ENCODE measurements around the gene EPS8L1. TPM values are rescaled to one million over a fixed set of nuclear protein-coding genes. Genes with fewer than 3 reads are reported as not detected.

EPS8L1 gene
- total RNA-seq, 1 donor from 2014 or later: 7.5 TPM

- DNase-seq (ENCODE audit: low read depth, low spot score): no peak
These were observed 4.7 kb downstream of the EPS8L1 start for GRCh38 chr19:55080121-55080967.

DNA sequence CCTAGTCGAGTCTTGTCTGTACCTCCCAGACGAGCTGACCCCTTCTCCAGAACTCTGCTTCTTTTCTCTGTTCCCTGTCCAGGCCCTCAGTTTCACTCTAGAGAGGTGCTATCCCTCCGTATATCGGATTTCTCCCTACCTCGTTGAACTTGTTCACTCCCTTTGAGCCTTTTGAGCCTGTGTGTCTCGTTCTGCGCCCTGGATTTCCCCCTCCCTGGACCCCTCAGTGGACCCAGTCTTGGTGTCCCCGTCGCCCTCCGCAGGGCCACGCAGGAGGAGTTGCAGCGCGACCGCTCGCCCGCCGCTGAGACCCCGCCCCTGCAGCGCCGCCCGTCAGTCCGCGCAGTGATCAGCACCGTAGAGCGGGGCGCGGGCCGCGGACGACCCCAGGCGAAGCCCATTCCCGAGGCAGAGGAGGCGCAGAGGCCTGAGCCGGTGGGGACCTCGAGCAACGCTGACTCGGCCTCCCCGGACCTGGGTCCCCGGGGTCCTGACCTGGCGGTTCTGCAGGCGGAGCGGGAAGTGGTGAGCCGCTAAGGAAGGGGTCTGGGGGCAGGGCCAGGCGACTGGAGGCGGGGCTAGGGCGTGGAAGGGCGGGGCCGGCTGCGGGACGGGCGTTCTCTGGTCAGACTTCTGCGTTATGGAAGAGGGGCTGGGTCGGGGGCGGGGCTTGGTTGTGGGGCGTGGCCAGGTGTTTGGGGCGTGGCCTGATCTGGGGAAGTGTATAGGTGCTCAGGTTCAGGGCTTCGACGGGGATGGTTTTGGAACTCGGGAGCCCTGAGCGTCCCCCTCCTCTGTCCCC is 5.5 kb downstream of the EPS8L1 start:
- no peak for DNase-seq (ENCODE audit: low read depth, low spot score)

- DNase-seq (ENCODE audit: low read depth, low spot score): no peak
These were observed 6.0 kb downstream of the EPS8L1 start for GRCh38 chr19:55081770-55082019.

- no peak for DNase-seq (ENCODE audit: low read depth, low spot score)
These were observed 6.6 kb downstream of the EPS8L1 start for GRCh38 chr19:55082020-55082851.

DNA sequence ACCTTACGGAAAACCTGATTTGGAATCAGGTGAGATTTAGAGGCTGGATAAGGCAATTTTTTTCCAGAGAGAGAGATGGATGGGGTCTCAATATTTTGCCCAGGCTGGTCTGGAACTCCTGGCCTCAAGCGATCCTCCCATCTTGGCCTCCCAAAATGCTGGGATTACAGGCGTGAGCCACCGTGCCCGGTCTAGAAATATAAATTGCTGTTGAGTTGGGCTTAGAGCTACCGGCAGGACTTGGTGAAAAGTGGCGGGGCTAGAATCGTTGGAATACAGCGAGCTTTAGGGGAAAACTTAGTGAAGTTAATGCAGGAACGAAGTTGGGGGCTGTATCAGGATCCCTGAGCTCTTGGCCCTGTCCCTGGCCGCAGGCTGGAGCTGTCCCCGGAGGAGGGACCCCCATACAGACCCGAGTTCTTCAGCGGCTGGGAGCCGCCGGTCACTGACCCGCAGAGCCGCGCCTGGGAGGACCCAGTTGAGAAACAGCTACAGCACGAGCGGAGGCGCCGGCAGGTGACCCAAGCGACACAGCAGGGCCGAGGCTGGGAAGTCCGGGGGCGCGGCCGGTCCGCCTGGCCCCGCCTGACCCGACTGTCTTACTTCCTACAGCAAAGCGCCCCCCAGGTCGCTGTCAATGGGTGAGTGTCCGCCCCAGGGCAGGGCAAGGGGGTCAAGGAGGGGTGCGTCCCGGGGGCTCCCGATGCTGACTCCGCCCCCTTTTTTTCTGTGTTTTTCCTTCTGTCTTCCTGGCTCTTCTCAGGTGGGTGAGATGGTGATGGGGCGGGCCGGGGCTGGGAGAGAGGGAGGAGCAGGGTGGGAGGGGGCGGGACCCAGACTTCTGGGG is 7.6 kb downstream of the EPS8L1 start:
- DNase-seq (ENCODE audit: low read depth, low spot score): no peak

DNA sequence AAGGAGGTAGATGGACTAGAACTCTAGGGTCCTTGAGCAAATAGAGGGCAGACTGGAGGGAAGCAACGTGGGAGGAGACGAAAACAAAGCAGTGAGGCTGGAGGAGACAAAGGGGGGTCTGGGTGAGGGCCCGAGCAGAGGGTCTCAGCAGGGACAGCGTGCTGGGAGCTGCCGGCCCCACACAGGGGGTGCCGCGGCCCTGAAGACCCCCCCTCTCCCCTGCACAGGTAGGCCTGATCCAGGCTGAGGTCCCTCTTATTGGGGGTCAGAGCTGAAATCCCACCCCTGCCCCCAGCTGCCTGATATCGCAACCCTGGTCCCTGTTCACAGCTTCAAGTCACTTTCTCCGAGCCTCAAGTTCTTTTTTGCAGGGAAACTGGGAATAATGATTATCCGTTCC is 8.7 kb downstream of the EPS8L1 start:
- DNase-seq (ENCODE audit: low read depth, low spot score): no peak

DNA sequence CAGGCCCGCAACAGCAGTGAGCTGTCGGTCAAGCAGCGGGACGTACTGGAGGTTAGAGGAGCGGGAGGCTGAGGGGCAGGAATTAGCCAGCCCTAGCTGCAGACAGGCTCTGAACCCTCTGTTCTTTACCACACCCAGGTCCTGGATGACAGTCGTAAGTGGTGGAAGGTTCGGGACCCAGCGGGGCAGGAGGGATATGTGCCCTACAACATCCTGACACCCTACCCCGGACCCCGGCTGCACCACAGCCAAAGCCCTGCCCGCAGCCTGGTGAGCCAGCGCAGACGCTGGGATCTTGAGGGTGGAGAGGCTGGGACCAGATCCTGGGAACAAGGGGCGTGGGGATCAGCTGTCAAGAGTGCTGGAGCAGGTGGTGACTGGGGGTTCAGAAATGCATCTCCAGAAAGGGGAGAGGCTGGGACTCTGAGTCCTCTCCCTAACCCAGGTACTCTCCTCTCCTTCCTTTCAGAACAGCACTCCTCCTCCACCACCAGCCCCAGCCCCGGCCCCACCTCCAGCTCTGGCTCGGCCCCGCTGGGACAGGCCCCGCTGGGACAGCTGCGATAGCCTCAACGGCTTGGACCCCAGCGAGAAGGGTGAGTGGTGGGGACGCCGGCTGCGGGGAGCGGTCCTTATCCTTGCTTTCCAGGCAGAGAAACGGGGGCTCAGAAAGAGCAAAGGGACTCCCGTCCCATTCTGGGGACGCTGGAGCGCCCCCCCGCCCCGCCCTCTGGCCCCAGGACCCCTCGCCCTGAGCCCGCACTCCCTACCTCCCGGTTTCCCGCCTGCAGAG is 10.4 kb downstream of the EPS8L1 start:
- no peak for DNase-seq (ENCODE audit: low read depth, low spot score)

GRCh38 chr19:55086730-55087541 is 11.3 kb downstream of the EPS8L1 start:
- peak; percentile 85 for DNase-seq (ENCODE audit: low read depth, low spot score)

- DNase-seq (ENCODE audit: low read depth, low spot score): no peak
These were observed 11.9 kb downstream of the EPS8L1 start for GRCh38 chr19:55087542-55087901.

- no peak for DNase-seq (ENCODE audit: low read depth, low spot score)
These were observed 12.4 kb downstream of the EPS8L1 start for GRCh38 chr19:55088021-55088451.

DNA sequence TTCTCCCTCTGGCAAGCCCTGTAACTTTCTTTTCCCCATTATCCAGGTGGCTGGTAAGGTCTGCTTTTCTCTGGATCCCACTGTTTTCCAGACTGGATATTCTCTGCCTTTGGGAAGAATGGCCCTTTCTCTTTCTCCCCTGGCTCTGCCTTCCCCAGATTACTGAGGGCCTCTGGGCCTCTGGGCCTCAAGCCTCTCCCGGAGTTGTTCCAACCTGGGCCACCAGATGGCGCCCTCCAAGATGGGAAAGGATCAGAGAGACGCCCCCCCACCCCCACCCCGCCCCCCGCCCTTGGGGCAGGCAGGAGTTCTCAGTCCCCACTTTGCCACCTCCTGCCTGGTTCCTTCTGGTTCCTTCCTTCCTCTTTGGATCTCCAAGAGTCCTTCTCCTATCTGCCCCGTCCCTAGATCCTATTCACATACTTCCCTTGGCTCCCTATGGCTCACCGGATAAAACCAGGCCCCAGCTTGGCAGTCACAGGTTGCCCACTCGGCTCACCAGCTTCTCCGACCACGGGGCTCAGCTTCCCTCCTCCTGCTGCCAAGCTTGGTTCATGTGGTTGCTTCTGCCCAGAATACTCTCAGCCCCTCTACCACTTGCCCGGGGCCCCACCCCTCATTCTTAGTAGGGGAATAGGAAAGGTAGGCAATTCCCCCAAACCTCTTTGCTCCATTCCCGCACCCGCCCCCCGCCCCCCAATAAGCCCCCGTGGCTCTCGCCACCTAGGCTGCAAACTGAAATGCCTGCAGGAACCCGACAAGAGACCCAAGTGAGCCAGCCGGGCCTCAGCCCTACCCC is 13.1 kb downstream of the EPS8L1 start:
- DNase-seq (ENCODE audit: low read depth, low spot score): no peak

DNA sequence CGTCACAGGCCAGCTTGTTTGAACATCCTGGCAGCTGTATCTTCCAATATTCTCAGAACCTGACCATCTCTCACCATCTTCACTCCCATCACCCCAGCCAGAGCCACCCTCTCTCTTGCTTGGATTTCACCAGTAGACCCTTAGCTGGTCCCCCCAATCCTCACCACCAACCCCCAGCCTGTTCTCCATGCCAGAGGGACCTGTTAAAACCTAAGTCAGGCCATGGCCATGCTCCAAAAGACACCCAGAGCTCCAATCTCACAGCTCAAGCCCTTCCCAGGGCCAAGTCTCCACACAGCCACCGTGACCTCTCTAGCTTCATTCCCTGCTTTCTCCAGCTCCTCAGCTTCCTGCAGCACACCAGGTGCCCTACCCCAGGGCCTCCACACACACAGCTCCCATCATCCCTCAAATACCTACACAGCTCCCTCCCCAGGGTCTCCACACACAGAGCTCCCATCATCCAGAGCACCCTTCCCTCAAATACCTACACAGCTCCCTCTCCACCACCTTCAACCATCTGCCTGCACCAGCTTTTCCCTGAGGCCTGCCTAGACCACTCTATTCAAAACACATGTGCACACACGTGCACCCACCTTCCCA is 13.8 kb downstream of the EPS8L1 start:
- no peak for DNase-seq (ENCODE audit: low read depth, low spot score)

DNA sequence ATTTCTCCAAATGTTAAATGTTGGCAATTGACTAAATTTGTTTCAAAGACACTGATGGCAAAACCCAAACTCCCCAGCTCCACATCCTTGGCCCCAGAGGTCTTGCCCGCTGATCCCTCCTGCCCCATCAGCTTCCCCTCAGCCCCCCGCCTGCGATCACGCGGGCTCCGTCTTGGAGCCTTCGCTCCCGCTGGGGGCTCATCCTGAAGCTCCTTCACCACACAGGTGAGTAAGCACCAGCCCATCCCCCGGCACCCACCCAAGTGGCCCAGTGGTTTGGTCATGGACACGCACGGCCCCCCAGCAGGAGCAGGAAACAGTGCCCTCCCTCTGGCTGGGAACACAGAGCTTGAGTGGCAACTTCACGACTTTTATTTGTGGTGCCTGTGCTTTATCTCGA is 14.9 kb downstream of the EPS8L1 start:
- no peak for DNase-seq (ENCODE audit: low read depth, low spot score)

DNA sequence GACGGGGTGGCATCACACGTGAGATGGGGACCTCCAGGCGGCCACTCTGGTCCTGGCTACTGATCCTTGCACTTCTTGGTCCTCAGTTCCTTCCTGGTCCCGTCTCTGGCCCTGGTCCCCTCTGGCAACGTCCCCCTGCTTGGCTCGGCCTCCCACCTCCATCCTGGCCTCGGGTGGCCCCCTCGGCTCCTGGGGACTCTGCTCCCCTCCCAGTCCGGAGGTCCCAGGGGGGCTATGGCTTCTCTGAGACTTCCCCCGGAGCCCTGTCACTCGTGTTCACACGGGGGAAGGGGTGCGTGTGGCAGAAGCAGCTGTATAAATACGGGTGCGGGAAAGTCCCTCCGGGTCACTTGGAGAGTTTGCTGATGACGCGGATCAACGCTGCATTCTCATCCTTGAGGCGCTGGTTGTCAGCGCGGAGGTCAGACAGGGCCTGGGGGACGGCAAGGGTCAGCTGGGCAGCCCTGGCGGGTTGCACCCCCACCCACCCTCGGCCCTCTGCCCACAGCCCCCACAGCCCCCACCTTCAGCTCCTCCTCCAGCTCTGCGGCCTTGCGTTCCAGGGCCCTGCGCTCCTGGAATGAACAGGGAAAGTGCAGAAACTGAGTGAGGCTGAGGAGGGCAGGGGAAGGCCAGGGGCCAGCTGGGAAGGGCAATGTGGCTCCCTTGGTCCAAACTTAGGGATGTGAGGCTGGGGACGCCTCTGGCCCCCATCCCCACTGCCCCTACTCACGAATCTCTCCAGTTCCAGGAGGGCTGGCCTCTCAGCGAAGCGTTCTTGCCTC is 15.6 kb downstream of the EPS8L1 start:
- no peak for DNase-seq (ENCODE audit: low read depth, low spot score)

- no peak for DNase-seq (ENCODE audit: low read depth, low spot score)
These were observed 16.3 kb downstream of the EPS8L1 start for GRCh38 chr19:55091955-55092354.

DNA sequence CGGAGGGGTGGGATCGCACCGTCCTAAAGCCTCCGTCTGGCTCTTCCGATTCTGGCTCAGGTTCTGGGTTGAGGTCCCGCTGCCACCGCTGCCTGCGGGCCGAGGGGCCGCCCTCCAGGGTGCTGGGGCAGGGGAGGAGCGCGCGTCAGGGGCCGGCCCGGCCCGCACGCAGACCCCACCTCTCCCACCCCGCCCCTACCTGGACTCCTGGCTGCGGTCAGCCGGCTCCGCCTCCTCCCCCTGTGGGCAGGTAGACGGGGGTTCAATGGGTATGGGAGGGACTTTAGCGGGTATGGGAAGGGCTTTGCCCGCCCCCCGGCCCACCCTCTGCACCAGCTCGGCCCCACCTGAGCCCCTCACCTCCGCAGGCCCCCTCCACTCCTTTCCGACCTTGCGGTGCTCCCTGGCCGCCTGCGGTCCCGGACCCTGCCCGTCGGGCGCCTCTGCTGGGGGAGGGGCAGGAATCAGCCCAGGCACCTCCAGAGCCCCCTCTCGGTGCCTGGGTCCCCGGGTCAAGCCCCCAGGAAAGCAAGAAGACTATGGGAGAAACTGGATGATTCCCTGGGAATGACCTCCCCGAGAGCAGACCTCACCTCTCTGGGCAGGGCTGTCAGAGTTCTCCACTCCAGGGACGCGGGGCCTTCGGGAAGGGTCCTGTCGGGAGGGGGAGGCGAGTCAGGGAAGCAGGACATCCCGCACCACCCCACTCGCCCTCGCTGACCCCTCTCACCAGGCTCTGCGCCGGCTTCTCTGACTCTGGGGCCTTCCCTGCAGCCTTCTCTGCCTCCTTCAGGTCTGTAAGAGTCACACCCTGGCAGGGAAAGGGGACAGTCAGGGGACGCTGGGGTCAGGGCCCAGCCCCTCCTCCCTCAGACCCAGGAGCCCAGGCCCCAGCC is 17.0 kb downstream of the EPS8L1 start:
- DNase-seq (ENCODE audit: low read depth, low spot score): no peak
